Effector memory CD4-positive, alpha-beta T cell (primary cell): ENCODE data around the gene CCDC3.

Source experiments
- DNase-seq, 3 donors: peaks; one replicate each; pipeline ENCODE4 v3.0.0-alpha.2; 2020
- H3K27ac ChIP-seq: 2 replicates; pipeline ENCODE4 v1.7.0; 2013; ENCODE audit warnings: mild to moderate bottlenecking, low read length, moderate library complexity; ENCODE audit not compliant: insufficient read depth, poor library complexity, severe bottlenecking
- H3K27me3 ChIP-seq: replicated peaks from 2 replicates; pipeline ENCODE4 v1.7.0; 2013; ENCODE audit warnings: mild to moderate bottlenecking, low read length; ENCODE audit not compliant: insufficient read depth, control insufficient read depth, poor library complexity, severe bottlenecking
- H3K36me3 ChIP-seq: 2 replicates; pipeline ENCODE4 v1.7.0; 2013; ENCODE audit warnings: mild to moderate bottlenecking, low read length, moderate library complexity; ENCODE audit not compliant: control insufficient read depth, insufficient read depth
- H3K4me1 ChIP-seq: 2 replicates; pipeline ENCODE4 v1.7.0; 2013; ENCODE audit warnings: low read length, mild to moderate bottlenecking; ENCODE audit not compliant: control insufficient read depth, insufficient read depth, poor library complexity, severe bottlenecking
- H3K4me3 ChIP-seq: 2 replicates; pipeline ENCODE4 v1.7.0; 2013; ENCODE audit warnings: low read length, low read depth, mild to moderate bottlenecking; ENCODE audit not compliant: insufficient read depth, poor library complexity, severe bottlenecking
- H3K9me3 ChIP-seq: 2 replicates; pipeline ENCODE4 v1.7.0; 2013; ENCODE audit warnings: mild to moderate bottlenecking, low read length, moderate library complexity; ENCODE audit not compliant: control insufficient read depth

Gene CCDC3

GRCh38 chr10:12938271-12938670, 63.2 kb downstream of the CCDC3 start:
- no peaks in the 10 kb centered on the region for H3K27me3 ChIP-seq
- H3K36me3 ChIP-seq = no peaks in the 10 kb centered on the region
- no peak for DNase-seq
- no peaks in the 10 kb centered on the region for H3K9me3 ChIP-seq
- no peak overlapping the region for H3K4me3 ChIP-seq
- H3K4me1 ChIP-seq = no peaks in the 10 kb centered on the region
- no peak overlapping the region for H3K27ac ChIP-seq

- Histone ChIP-seq H3K9me3 (no peaks in the 10 kb centered on the region), H3K4me3 (no peak overlapping the region), H3K27ac (no peak overlapping the region), H3K36me3 (no peaks in the 10 kb centered on the region), H3K4me1 (no peaks in the 10 kb centered on the region), H3K27me3 (no peaks in the 10 kb centered on the region)
- no peak for DNase-seq
These were observed 64.0 kb downstream of the CCDC3 start for GRCh38 chr10:12937527-12937926.

- Histone ChIP-seq H3K9me3 (no peaks in the 10 kb centered on the region), H3K36me3 (no peaks in the 10 kb centered on the region), H3K4me3 (no peak overlapping the region), H3K27me3 (no peaks in the 10 kb centered on the region), H3K27ac (no peak overlapping the region), H3K4me1 (no peaks in the 10 kb centered on the region)
- DNase-seq = no peak
These were observed 66.7 kb downstream of the CCDC3 start for GRCh38 chr10:12934777-12935176.

- H3K27me3 ChIP-seq = no peaks in the 10 kb centered on the region
- H3K4me1 ChIP-seq = no peaks in the 10 kb centered on the region
- H3K9me3 ChIP-seq = no peaks in the 10 kb centered on the region
- H3K36me3 ChIP-seq = no peaks in the 10 kb centered on the region
- H3K27ac ChIP-seq = no peak overlapping the region
- DNase-seq = no peak
- H3K4me3 ChIP-seq = no peak overlapping the region
These were observed 72.1 kb downstream of the CCDC3 start for GRCh38 chr10:12929381-12929780.

GRCh38 chr10:12928571-12928970, 72.9 kb downstream of the CCDC3 start:
- Histone ChIP-seq H3K9me3 (no peaks in the 10 kb centered on the region), H3K27ac (no peak overlapping the region), H3K27me3 (no peaks in the 10 kb centered on the region), H3K4me3 (no peak overlapping the region), H3K4me1 (no peaks in the 10 kb centered on the region), H3K36me3 (no peaks in the 10 kb centered on the region)
- DNase-seq = no peak

GRCh38 chr10:12927896-12928295, 73.6 kb downstream of the CCDC3 start:
- Histone ChIP-seq H3K9me3 (no peaks in the 10 kb centered on the region), H3K4me3 (no peak overlapping the region), H3K27ac (no peak overlapping the region), H3K27me3 (no peaks in the 10 kb centered on the region), H3K4me1 (no peaks in the 10 kb centered on the region), H3K36me3 (no peaks in the 10 kb centered on the region)
- DNase-seq = no peak

GRCh38 chr10:12925845-12926244, 75.7 kb downstream of the CCDC3 start:
- Histone ChIP-seq H3K27ac (no peak overlapping the region), H3K4me3 (no peak overlapping the region), H3K36me3 (no peaks in the 10 kb centered on the region), H3K9me3 (no peaks in the 10 kb centered on the region), H3K4me1 (no peaks in the 10 kb centered on the region), H3K27me3 (no peaks in the 10 kb centered on the region)
- DNase-seq = no peak

GRCh38 chr10:12924911-12925310, 76.6 kb downstream of the CCDC3 start:
- H3K4me1 ChIP-seq = no peaks in the 10 kb centered on the region

GRCh38 chr10:12922117-12922900, 79.2 kb downstream of the CCDC3 start:
- Histone ChIP-seq H3K4me3 (no peak overlapping the region), H3K27ac (no peak overlapping the region), H3K27me3 (no peaks in the 10 kb centered on the region), H3K9me3 (no peaks in the 10 kb centered on the region), H3K4me1 (no peaks in the 10 kb centered on the region), H3K36me3 (no peaks in the 10 kb centered on the region)
- no peak for DNase-seq

More at GRCh38 chr10:12924911-12925310, 76.6 kb downstream of the CCDC3 start:
- no peak for DNase-seq
- Histone ChIP-seq H3K27ac (no peak overlapping the region), H3K4me3 (no peak overlapping the region), H3K9me3 (no peaks in the 10 kb centered on the region), H3K36me3 (no peaks in the 10 kb centered on the region), H3K27me3 (no peaks in the 10 kb centered on the region)

GRCh38 chr10:12921163-12921562, 80.3 kb downstream of the CCDC3 start:
- no peak for DNase-seq
- no peaks in the 10 kb centered on the region for H3K36me3 ChIP-seq

More at GRCh38 chr10:12921163-12921562, 80.3 kb downstream of the CCDC3 start:
- Histone ChIP-seq H3K27ac (no peak overlapping the region), H3K9me3 (no peaks in the 10 kb centered on the region), H3K4me1 (no peaks in the 10 kb centered on the region), H3K27me3 (no peaks in the 10 kb centered on the region), H3K4me3 (no peak overlapping the region)
